IPS-15b (cell line): ENCODE results near the gene GBF1.
A peak's percentile ranks its signal among the peaks of the same experiment; 100 is the strongest.

Experiments
- H3K27me3 ChIP-seq: one replicate; pipeline ENCODE4 v1.6.1; 2013; ENCODE audit warnings: low read length; ENCODE audit not compliant: control insufficient read depth, insufficient read depth
- H3K36me3 ChIP-seq: one replicate; pipeline ENCODE4 v1.6.1; 2013; ENCODE audit warnings: low read length; ENCODE audit not compliant: control insufficient read depth, insufficient read depth
- H3K4me1 ChIP-seq: one replicate; pipeline ENCODE4 v1.6.1; 2013; ENCODE audit warnings: mild to moderate bottlenecking, low read length; ENCODE audit not compliant: control insufficient read depth, insufficient read depth
- H3K4me3 ChIP-seq: one replicate; pipeline ENCODE4 v1.5.1; 2013; ENCODE audit warnings: low read depth, low read length
- H3K9ac ChIP-seq: one replicate; pipeline ENCODE4 v1.6.1; 2013; ENCODE audit warnings: low read depth, mild to moderate bottlenecking, low read length
- H3K9me3 ChIP-seq: one replicate; pipeline ENCODE4 v1.6.1; 2013; ENCODE audit warnings: mild to moderate bottlenecking, low read length; ENCODE audit not compliant: control insufficient read depth, insufficient read depth

Gene GBF1

GRCh38 chr10:102414749-102415148, 169.4 kb downstream of the GBF1 start:
- Histone ChIP-seq H3K9me3 (no peaks in the 10 kb centered on the region), H3K4me3 (no peak overlapping the region), H3K9ac (no peak overlapping the region), H3K36me3 (no peaks in the 10 kb centered on the region), H3K4me1 (peaks cover 11% of the 10 kb centered on the region), H3K27me3 (peaks cover 22% of the 10 kb centered on the region)

- H3K36me3 ChIP-seq, result no peaks in the 10 kb centered on the region
- no peak overlapping the region for H3K9ac ChIP-seq
- peaks cover 4% of the 10 kb centered on the region for H3K4me1 ChIP-seq
- peaks cover 9% of the 10 kb centered on the region for H3K27me3 ChIP-seq
- no peaks in the 10 kb centered on the region for H3K9me3 ChIP-seq
- no peak overlapping the region for H3K4me3 ChIP-seq
These were observed 171.0 kb downstream of the GBF1 start for GRCh38 chr10:102416283-102416682.

GRCh38 chr10:102416695-102417094, 171.4 kb downstream of the GBF1 start:
- no peaks in the 10 kb centered on the region for H3K36me3 ChIP-seq
- H3K4me3 ChIP-seq, result no peak overlapping the region
- no peaks in the 10 kb centered on the region for H3K9me3 ChIP-seq
- no peaks in the 10 kb centered on the region for H3K4me1 ChIP-seq
- no peak overlapping the region for H3K9ac ChIP-seq
- H3K27me3 ChIP-seq, result peaks cover 5% of the 10 kb centered on the region

GRCh38 chr10:102418622-102419268, 173.4 kb downstream of the GBF1 start, which contains the start of gene PSD:
TSS of gene PSD (minus strand) at chr10:102418785. CDS start at chr10:102417038, 1,747 bp downstream.
- Histone ChIP-seq H3K27me3 (no peaks in the 10 kb centered on the region), H3K36me3 (peaks cover 8% of the 10 kb centered on the region), H3K9ac (peak within 1 kb of the TSS; percentile 60), H3K4me1 (peaks cover 2% of the 10 kb centered on the region), H3K9me3 (no peaks in the 10 kb centered on the region), H3K4me3 (peak within 1 kb of the TSS; percentile 87)

- Histone ChIP-seq H3K9ac (no peak overlapping the region), H3K27me3 (no peaks in the 10 kb centered on the region), H3K4me1 (peaks cover 2% of the 10 kb centered on the region), H3K36me3 (peaks cover 8% of the 10 kb centered on the region), H3K4me3 (peak overlapping the region; percentile 87), H3K9me3 (no peaks in the 10 kb centered on the region)
These were observed 174.2 kb downstream of the GBF1 start for GRCh38 chr10:102419269-102420180.

- Histone ChIP-seq H3K9me3 (no peaks in the 10 kb centered on the region), H3K27me3 (no peaks in the 10 kb centered on the region), H3K9ac (peak overlapping the region; percentile 48), H3K4me1 (peaks cover 2% of the 10 kb centered on the region), H3K36me3 (peaks cover 8% of the 10 kb centered on the region), H3K4me3 (peak overlapping the region; percentile 87)
These were observed 174.9 kb downstream of the GBF1 start for GRCh38 chr10:102420181-102420713.

- Histone ChIP-seq H3K9ac (peak within 1 kb of the TSS; percentile 77), H3K4me3 (peak within 1 kb of the TSS; percentile 87), H3K36me3 (peaks cover 8% of the 10 kb centered on the region), H3K9me3 (no peaks in the 10 kb centered on the region), H3K4me1 (peaks cover 2% of the 10 kb centered on the region), H3K27me3 (no peaks in the 10 kb centered on the region)
These were observed 175.6 kb downstream of the GBF1 start, which contains the start of gene FBXL15 for GRCh38 chr10:102420714-102421506. TSS of gene FBXL15 (plus strand) at chr10:102420836. CDS start at chr10:102421130, 294 bp downstream.

GRCh38 chr10:102421507-102421756, 176.1 kb downstream of the GBF1 start:
- H3K36me3 ChIP-seq, result peaks cover 8% of the 10 kb centered on the region
- H3K9ac ChIP-seq, result peak overlapping the region; percentile 77
- peak overlapping the region; percentile 87 for H3K4me3 ChIP-seq
- H3K27me3 ChIP-seq, result no peaks in the 10 kb centered on the region
- H3K4me1 ChIP-seq, result peaks cover 2% of the 10 kb centered on the region
- no peaks in the 10 kb centered on the region for H3K9me3 ChIP-seq

- peaks cover 2% of the 10 kb centered on the region for H3K4me1 ChIP-seq
- no peaks in the 10 kb centered on the region for H3K27me3 ChIP-seq
- peaks cover 8% of the 10 kb centered on the region for H3K36me3 ChIP-seq
- H3K9ac ChIP-seq, result peak overlapping the region; percentile 77
- peak overlapping the region; percentile 87 for H3K4me3 ChIP-seq
- no peaks in the 10 kb centered on the region for H3K9me3 ChIP-seq
These were observed 176.6 kb downstream of the GBF1 start for GRCh38 chr10:102421757-102422512.

GRCh38 chr10:102422545-102423129, 177.3 kb downstream of the GBF1 start:
- H3K4me3 ChIP-seq, result peak overlapping the region; percentile 87
- no peaks in the 10 kb centered on the region for H3K9me3 ChIP-seq
- H3K27me3 ChIP-seq, result no peaks in the 10 kb centered on the region
- peaks cover 2% of the 10 kb centered on the region for H3K4me1 ChIP-seq
- H3K9ac ChIP-seq, result peak overlapping the region; percentile 60
- peaks cover 8% of the 10 kb centered on the region for H3K36me3 ChIP-seq
